Measurements from ENCODE around the gene NRG2. TPM values are rescaled to one million over a fixed set of nuclear protein-coding genes. Genes with fewer than 3 reads are reported as not detected.

Gene NRG2
- total RNA-seq, 1 experiment from 2014 or later, result 0.91 TPM

GRCh38 chr5:139837711-139838380, 205.3 kb downstream of the NRG2 start (continued):
- no peak for TF ChIP-seq ZBTB33 (IDR thresholded peaks at IDR 0.05; ENCODE audit: extremely low read depth, insufficient replicate concordance, low read length)
- no peak for TF ChIP-seq CBX3 (IDR thresholded peaks at IDR 0.05; ENCODE audit: low read depth)
- TF ChIP-seq POLR2A (IDR thresholded peaks at IDR 0.05; ENCODE audit: borderline replicate concordance, extremely low read depth, insufficient read depth, insufficient read length), result no peak
- no peak for TF ChIP-seq ELF1 (IDR thresholded peaks at IDR 0.05; ENCODE audit: borderline replicate concordance, low read depth)

GRCh38 chr5:139836469-139837208, 206.5 kb downstream of the NRG2 start:
- intact Hi-C loops (cut with micrococcal nuclease), result no loop called here
- ChIA-PET POLR2A (no interaction called here), RAD21 (ENCODE audit: low non-redundant PET in 1 of 2, low total read pairs in 2 of 2, uncharacterized antibody in 2 of 2, unreplicated experiment in 2 of 2) (no interaction called here), CTCF (no interaction called here)
- DNase-seq (ENCODE audit: low read depth, low spot score), result no peak
- Histone ChIP-seq H3K9me2 (ENCODE audit: insufficient read depth) (no peaks in the 10 kb centered on the region), H3K36me3 (ENCODE audit: control insufficient read depth in 1 of 2, insufficient read depth in 2 of 2, low read length in 2 of 2) (no peaks in the 10 kb centered on the region), H3K4me1 (ENCODE audit: control insufficient read depth in 1 of 2, insufficient read depth in 2 of 2, low read length in 2 of 2) (peaks cover 0 to 8% of the 10 kb centered on the region in 2 experiments; a peak in 1 of 4 replicates), H2AFZ (ENCODE audit: low read depth, low read length, poor library complexity, severe bottlenecking) (no peak overlapping the region), H3K9me3 (ENCODE audit: control insufficient read depth in 1 of 2, insufficient read depth in 1 of 2, low read depth in 1 of 2, low read length in 2 of 2) (no peaks in the 10 kb centered on the region), H4K20me1 (ENCODE audit: insufficient read depth) (no peaks in the 10 kb centered on the region), H3K4me3 (replicated peaks in 1 of 2; ENCODE audit: low read depth in 1 of 2, low read length in 2 of 2) (no peak overlapping the region), H3K9ac (ENCODE audit: low read length) (no peak overlapping the region), H3K4me2 (ENCODE audit: low read length) (no peak overlapping the region), H3K79me2 (ENCODE audit: insufficient read depth, low read length) (no peaks in the 10 kb centered on the region), H3K27me3 (ENCODE audit: insufficient read depth, low read length) (peaks cover 30% of the 10 kb centered on the region), H3K27ac (ENCODE audit: low read depth, low read length) (no peak overlapping the region)
- no peak for ATAC-seq
- TF ChIP-seq SP1 (IDR thresholded peaks at IDR 0.05; ENCODE audit: low read depth), result no peak
- TF ChIP-seq ZBTB33 (IDR thresholded peaks at IDR 0.05; ENCODE audit: extremely low read depth, insufficient replicate concordance, low read length), result no peak
- no peak for TF ChIP-seq ATF3 (IDR thresholded peaks at IDR 0.05)
- no peak for TF ChIP-seq CEBPB (IDR thresholded peaks at IDR 0.05; ENCODE audit: low read depth)
- no peak for TF ChIP-seq JUND (IDR thresholded peaks at IDR 0.05)
- TF ChIP-seq EZH2 (IDR thresholded peaks at IDR 0.05), result no peak
- no peak for TF ChIP-seq SIN3A (IDR thresholded peaks at IDR 0.05; ENCODE audit: low read depth)
- no peak for TF ChIP-seq EZH2phosphoT487 (IDR thresholded peaks at IDR 0.05; ENCODE audit: borderline replicate concordance)
- TF ChIP-seq MAX (IDR thresholded peaks at IDR 0.05), result no peak
- no peak for TF ChIP-seq RAD21 (IDR thresholded peaks at IDR 0.05; ENCODE audit: low read depth)
- TF ChIP-seq ZNF274 (IDR thresholded peaks at IDR 0.05; ENCODE audit: low read depth, low read length), result no peak
- TF ChIP-seq POLR2AphosphoS5 (IDR thresholded peaks at IDR 0.05; ENCODE audit: low read depth, low read length), result no peak
- BruUV-seq (replicated peaks), result no TSS peak
